Measurements from ENCODE around the gene ACTR3. TPM values are rescaled to one million over a fixed set of nuclear protein-coding genes. Genes with fewer than 3 reads are reported as not detected.

Gene ACTR3
- total and polyA plus RNA-seq, 8 donors: 41.6 to 189 (median 97.5) TPM

DNA sequence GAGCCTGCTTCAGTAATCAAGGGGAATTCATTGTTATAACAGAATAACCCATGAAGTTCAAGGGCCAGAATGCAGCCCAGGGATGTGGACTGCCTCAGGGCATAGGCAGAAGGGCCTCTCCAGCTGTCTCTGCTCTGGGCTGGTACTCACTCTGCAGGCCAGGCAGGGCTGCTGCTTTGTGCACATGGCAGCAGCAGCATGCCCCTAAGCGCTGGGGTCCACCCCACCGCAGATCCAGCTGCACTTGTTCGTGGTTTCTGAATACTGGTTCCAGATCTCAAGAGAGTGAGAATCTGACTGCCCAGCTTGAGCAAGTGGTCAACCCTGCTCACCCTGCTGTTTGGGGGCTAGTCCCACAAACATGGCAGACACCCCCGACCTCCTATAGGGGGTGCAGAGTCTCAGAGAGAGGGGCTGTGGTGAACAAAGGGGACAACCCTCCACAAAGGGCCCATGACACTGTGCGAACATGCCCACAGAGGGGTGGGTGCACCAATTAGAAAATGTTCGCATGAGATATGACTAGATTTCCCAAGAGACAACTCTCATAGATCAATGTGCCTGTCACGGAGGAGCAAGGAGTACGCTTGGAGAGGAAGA lies 87.3 kb downstream of the ACTR3 start:
- DNase-seq: no peak
- 87 to 93% (median 89%) methylated on average over 7 to 8 of the region's 8 CpGs for WGBS, 5 donors
- peaks cover 0 to 30% (median 21%) of the 10 kb centered on the region in 4 donors for H3K36me3 ChIP-seq
- TF ChIP-seq POLR2AphosphoS5 (IDR thresholded peaks at IDR 0.05) (no peak), POLR2A (IDR thresholded peaks at IDR 0.05) (no peak), EP300 (IDR thresholded peaks at IDR 0.05) (no peak)
- TF ChIP-seq, protein P1, sequence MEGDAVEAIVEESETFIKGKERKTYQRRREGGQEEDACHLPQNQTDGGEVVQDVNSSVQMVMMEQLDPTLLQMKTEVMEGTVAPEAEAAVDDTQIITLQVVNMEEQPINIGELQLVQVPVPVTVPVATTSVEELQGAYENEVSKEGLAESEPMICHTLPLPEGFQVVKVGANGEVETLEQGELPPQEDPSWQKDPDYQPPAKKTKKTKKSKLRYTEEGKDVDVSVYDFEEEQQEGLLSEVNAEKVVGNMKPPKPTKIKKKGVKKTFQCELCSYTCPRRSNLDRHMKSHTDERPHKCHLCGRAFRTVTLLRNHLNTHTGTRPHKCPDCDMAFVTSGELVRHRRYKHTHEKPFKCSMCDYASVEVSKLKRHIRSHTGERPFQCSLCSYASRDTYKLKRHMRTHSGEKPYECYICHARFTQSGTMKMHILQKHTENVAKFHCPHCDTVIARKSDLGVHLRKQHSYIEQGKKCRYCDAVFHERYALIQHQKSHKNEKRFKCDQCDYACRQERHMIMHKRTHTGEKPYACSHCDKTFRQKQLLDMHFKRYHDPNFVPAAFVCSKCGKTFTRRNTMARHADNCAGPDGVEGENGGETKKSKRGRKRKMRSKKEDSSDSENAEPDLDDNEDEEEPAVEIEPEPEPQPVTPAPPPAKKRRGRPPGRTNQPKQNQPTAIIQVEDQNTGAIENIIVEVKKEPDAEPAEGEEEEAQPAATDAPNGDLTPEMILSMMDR (IDR thresholded peaks at IDR 0.05): no peak
- peaks cover 4 to 6% (median 6%) of the 10 kb centered on the region in 4 donors for H3K9me3 ChIP-seq
- H3K27ac ChIP-seq: no peak overlapping the region
- intact Hi-C loops (cut with DNase I; ENCODE audit: low total_unique reads): no loop called here
- no peaks in the 10 kb centered on the region for H3K27me3 ChIP-seq
- H3K4me3 ChIP-seq: no peak overlapping the region
- peaks cover 0 to 13% (median 3%) of the 10 kb centered on the region in 4 donors for H3K4me1 ChIP-seq

DNA sequence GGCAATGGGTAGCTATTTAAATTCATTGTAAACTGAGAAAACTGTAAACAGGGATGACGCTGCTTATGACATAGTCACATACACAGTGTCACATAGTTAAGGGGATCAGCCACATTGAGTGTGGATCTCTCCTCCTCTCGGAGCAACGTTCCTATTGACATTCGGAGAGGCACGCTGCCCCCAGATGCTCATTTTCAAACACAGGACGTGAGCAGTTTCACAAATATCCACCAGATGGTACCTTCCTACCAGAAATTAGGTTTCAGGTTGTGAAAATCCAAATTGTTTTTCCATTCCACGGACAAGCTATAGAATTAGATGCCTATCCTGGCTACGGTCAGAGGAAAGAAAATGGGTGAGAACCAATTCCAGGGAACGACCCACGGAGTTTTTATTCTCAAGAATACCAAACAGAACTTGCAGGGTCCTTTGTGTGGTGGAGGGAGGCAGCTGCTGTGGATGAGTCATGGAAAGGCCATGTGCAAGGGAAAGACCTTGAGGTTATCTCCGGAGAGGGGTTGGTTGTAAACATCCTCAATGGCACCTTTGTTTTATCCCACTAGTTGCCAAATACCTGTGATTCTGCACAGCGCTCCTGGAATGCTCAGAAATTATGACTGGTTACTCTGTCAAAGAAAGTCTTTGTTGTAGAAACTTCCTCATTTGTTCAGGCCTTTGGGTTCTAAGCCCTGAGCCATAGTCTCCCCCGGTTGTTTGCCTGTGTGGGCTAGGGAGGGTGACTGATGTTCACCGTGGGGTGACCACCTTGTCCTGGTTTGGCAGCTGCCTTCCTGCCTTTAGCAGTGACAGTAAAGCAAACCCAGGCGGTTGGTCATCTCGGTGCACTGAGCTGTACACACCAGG lies 88.0 kb downstream of the ACTR3 start:
- peak in 1 of 2 donors; percentile 77 for DNase-seq
- intact Hi-C loops (cut with DNase I; ENCODE audit: low total_unique reads): no loop called here
- TF ChIP-seq POLR2AphosphoS5 (IDR thresholded peaks at IDR 0.05) (peak in 1 of 3 donors; percentile 20), EP300 (IDR thresholded peaks at IDR 0.05) (no peak)
- TF ChIP-seq, protein P1 (IDR thresholded peaks at IDR 0.05): peak in 1 of 7 experiments; percentile 18
- H3K4me3 ChIP-seq: no peak overlapping the region
- H3K27ac ChIP-seq: peak overlapping the region in 2 of 5 donors; percentile 22 to 46
- H3K27me3 ChIP-seq: no peaks in the 10 kb centered on the region
- H3K4me1 ChIP-seq: peaks cover 0 to 13% (median 3%) of the 10 kb centered on the region in 4 donors
- 30 to 52% (median 41%) methylated on average over 16 of the region's 16 CpGs for WGBS, 5 donors
- H3K9me3 ChIP-seq: peaks cover 4 to 6% (median 6%) of the 10 kb centered on the region in 4 donors
- peaks cover 0 to 28% (median 21%) of the 10 kb centered on the region in 4 donors for H3K36me3 ChIP-seq

GRCh38 chr2:113978524-113979190 lies 88.8 kb downstream of the ACTR3 start:
- DNase-seq: no peak
- H3K27ac ChIP-seq: peak overlapping the region in 2 of 5 donors; percentile 22 to 46
- H3K27me3 ChIP-seq: no peaks in the 10 kb centered on the region
- H3K4me1 ChIP-seq: peaks cover 0 to 13% (median 3%) of the 10 kb centered on the region in 4 donors
- peaks cover 4 to 6% (median 6%) of the 10 kb centered on the region in 4 donors for H3K9me3 ChIP-seq
- TF ChIP-seq EP300 (IDR thresholded peaks at IDR 0.05) (no peak), POLR2A (IDR thresholded peaks at IDR 0.05) (no peak), POLR2AphosphoS5 (IDR thresholded peaks at IDR 0.05) (no peak)
- TF ChIP-seq, protein P1 (IDR thresholded peaks at IDR 0.05): no peak
- WGBS, 5 donors: 89 to 92% (median 90%) methylated on average over 20 of the region's 20 CpGs
- no peak overlapping the region for H3K4me3 ChIP-seq
- H3K36me3 ChIP-seq: peaks cover 0 to 22% (median 19%) of the 10 kb centered on the region in 4 donors
- intact Hi-C loops (cut with DNase I; ENCODE audit: low total_unique reads): no loop called here
